Measurements from ENCODE around the gene SZT2. TPM values are rescaled to one million over a fixed set of nuclear protein-coding genes. Genes with fewer than 3 reads are reported as not detected.
A peak's percentile ranks its signal among the peaks of the same experiment; 100 is the strongest.

Gene SZT2
- total and polyA plus RNA-seq, 12 donors, result 8.6 to 44.0 (median 26.0) TPM

DNA sequence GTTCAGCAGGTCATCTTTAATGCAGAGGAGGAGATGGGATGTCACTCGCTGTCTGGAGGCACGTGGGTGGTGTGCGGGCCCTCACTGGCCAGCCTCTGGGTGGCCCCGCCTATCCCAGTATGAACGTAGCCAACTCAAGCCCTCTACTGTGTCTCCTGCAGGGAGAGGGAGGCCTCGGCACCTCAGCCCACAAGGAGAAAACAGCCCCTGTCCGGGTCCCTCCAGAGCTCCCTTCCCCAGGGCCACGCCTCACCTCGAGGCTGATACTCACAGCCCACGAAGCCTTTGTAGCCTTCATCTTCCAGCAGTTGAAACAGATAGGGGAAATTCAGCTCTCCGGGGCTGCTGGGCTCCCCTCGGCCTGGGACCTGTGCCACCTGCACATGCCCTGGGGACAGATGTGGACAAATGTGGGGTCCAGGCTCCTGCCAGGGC is 61.5 kb downstream of the SZT2 start:
- no peaks in the 10 kb centered on the region for H3K9me3 ChIP-seq
- H3K36me3 ChIP-seq, result peaks cover 0 to 64% (median 50%) of the 10 kb centered on the region in 9 donors
- DNase-seq (no peak), ATAC-seq (no peak)
- no peaks in the 10 kb centered on the region for H3K27me3 ChIP-seq
- no peak overlapping the region for H3K27ac ChIP-seq
- TF ChIP-seq, protein P1, sequence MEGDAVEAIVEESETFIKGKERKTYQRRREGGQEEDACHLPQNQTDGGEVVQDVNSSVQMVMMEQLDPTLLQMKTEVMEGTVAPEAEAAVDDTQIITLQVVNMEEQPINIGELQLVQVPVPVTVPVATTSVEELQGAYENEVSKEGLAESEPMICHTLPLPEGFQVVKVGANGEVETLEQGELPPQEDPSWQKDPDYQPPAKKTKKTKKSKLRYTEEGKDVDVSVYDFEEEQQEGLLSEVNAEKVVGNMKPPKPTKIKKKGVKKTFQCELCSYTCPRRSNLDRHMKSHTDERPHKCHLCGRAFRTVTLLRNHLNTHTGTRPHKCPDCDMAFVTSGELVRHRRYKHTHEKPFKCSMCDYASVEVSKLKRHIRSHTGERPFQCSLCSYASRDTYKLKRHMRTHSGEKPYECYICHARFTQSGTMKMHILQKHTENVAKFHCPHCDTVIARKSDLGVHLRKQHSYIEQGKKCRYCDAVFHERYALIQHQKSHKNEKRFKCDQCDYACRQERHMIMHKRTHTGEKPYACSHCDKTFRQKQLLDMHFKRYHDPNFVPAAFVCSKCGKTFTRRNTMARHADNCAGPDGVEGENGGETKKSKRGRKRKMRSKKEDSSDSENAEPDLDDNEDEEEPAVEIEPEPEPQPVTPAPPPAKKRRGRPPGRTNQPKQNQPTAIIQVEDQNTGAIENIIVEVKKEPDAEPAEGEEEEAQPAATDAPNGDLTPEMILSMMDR (IDR thresholded peaks at IDR 0.05), result no peak
- whole genome bisulfite sequencing, 2 donors, result 75 to 82% methylated on average over 12 of the region's 12 CpGs
- no peak overlapping the region for H3K4me3 ChIP-seq
- intact Hi-C loops (cut with DNase I), result no loop called here
- H3K4me1 ChIP-seq, result peaks cover 0 to 35% (median 19%) of the 10 kb centered on the region in 9 donors

DNA sequence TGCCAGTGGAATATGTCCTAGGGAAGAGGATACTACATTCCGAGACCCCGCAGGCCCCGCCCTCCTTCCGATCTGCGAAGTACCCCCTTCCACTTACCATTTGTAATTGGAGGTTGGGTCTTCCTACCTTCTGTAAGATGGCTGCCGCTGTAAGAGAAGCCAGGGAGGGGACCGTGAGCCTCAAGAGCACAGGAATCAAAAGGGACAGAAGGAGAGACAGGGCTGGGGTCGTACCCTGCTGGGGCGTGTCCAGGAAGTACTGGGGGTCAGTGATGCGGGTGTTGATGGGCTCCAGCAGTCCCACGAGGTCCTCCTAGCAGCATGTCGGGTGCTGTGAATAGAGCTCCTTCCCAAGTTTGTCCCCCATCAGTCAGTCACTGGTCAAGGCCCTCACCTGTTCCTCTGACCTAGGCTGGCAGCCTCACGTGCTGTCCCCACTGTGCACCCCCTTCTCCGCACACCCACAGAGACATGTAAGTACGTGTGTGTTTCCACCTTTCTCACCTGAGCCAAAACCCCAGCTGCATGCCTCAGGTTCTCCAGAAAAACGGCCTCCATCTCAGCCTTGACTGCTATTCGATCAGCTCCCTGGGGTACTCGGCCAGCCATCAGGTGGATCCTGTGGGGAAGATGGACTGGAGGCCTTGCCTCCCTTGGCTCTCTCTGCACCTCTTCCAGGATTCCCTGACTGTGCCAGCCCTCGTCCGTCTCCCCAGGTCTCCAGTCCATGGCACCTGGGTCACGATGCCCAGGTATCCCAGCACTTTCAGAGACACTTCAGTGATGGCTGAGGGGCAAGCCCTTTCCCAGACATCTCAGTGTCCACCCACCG is 62.2 kb downstream of the SZT2 start:
- H3K36me3 ChIP-seq, result peaks cover 0 to 57% (median 44%) of the 10 kb centered on the region in 9 donors
- no peak overlapping the region for H3K4me3 ChIP-seq
- TF ChIP-seq, protein P1 (IDR thresholded peaks at IDR 0.05), result no peak
- no peaks in the 10 kb centered on the region for H3K9me3 ChIP-seq
- intact Hi-C loops (cut with DNase I), result no loop called here
- H3K27ac ChIP-seq, result peak overlapping the region in 1 of 10 donors; percentile 94
- WGBS, 2 donors, result 87 to 91% methylated on average over 22 of the region's 22 CpGs
- no peak for ATAC-seq
- DNase-seq, result no peak
- no peaks in the 10 kb centered on the region for H3K27me3 ChIP-seq
- peaks cover 0 to 35% (median 19%) of the 10 kb centered on the region in 9 donors for H3K4me1 ChIP-seq

DNA sequence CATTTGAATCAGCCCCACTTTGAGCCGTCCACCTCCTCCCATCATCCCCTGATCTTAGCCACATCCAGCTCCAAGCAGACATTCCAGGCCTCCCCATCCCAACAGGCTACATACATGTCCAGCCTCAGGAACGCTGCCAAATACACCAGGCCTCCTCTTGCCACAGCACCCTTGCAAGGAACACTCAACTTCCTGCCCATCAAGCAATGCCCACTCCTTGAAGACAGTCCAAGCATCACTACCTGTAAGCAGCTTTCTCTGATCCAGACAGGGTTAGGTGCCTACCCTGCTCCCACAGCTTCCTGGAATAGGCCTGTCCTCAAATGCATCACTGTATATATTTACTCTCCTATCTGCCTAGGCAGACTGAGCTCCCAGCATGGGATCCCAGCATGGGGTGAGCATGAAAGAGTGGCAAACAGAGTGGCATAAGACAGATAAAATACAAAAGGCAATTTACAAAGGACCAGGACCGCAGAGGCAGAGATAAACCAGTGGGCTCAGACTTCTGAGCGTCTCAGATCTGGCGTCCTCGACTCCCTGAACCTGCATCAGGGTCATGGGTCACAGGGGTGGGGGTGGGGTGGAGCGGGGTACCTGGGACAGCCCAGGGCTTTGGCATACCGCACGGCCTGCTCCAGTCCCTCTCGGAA is 63.2 kb downstream of the SZT2 start:
- ATAC-seq (peak; percentile 0 to 24 (median 5)), DNase-seq (no peak)
- no peaks in the 10 kb centered on the region for H3K9me3 ChIP-seq
- WGBS, 2 donors, result 10 to 14% methylated on average over 10 of the region's 10 CpGs
- H3K4me3 ChIP-seq, result peak overlapping the region; percentile 42 to 67 (median 58)
- peak overlapping the region; percentile 86 to 94 (median 90) for H3K27ac ChIP-seq
- H3K36me3 ChIP-seq, result peaks cover 0 to 47% (median 34%) of the 10 kb centered on the region in 9 donors
- H3K4me1 ChIP-seq, result peaks cover 0 to 34% (median 19%) of the 10 kb centered on the region in 9 donors
- intact Hi-C loops (cut with DNase I), result no loop called here
- H3K27me3 ChIP-seq, result no peaks in the 10 kb centered on the region
- TF ChIP-seq, protein P1 (IDR thresholded peaks at IDR 0.05), result no peak

DNA sequence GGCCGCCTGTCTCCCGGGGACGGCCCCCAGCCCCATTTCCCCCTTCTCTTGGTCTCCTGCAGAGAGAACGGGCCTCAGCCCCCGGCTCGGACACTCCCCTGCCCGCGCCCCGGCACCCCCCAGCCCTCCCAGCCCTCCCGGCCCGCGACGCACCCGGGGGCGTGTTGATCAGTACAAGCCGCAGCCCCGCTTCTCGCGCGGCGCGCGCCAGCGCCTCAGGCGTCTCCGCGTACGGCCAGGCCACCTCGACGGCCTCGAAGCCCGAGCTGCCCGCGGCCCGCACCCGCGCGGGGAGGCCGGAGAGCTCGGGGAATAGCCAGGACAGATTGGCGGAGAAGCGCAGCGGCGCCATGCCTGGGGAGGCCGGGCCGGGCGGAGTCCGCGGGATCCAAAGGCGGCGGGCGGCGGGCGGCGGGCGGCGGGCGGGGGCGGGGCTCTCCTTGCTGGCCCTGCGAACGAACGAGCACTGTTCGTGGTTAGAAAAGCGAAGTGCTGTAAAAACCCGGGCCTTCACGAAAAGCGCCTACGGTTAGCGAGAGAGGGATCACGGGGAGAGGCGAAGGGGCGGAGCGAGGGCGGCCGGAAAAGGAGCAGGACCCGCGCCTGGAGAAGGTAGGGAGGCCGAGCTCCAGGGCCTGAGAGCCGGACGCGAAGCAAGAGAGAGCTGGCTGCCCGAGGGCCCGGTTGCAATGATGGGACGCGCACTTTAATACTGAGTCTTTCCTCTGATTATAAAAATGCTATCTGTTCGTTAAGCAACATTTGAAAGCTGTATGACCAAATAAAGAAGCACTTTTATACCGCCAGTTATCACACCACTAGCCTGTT is 64.0 kb downstream of the SZT2 start, which contains the start of gene HYI:
Gene HYI (minus strand): TSS at position 490 of the 828 bp plus-strand sequence. CDS start 138 bp downstream, at position 352.
- TF ChIP-seq, protein P1 (IDR thresholded peaks at IDR 0.05), result no peak
- peak within 1 kb of the TSS; percentile 42 to 67 (median 58) for H3K4me3 ChIP-seq
- no peaks in the 10 kb centered on the region for H3K27me3 ChIP-seq
- peaks cover 0 to 39% (median 26%) of the 10 kb centered on the region in 9 donors for H3K36me3 ChIP-seq
- peak within 1 kb of the TSS; percentile 86 to 94 (median 90) for H3K27ac ChIP-seq
- intact Hi-C loops (cut with DNase I), result no loop called here
- 0 to 1% methylated on average over 76 to 87 of the region's 87 CpGs for WGBS, 2 donors
- peaks cover 0 to 27% (median 17%) of the 10 kb centered on the region in 9 donors for H3K4me1 ChIP-seq
- no peaks in the 10 kb centered on the region for H3K9me3 ChIP-seq
- peak; percentile 60 to 88 (median 82) for ATAC-seq
- DNase-seq, result peak; percentile 83 to 86

Measured in heart right ventricle (tissue), 16 donors.